CD4-positive, CD25-positive, alpha-beta regulatory T cell (primary cell): ENCODE results near the gene SDR42E2. TPM values are rescaled to one million over a fixed set of nuclear protein-coding genes. Genes with fewer than 3 reads are reported as not detected.
A peak's percentile ranks its signal among the peaks of the same experiment; 100 is the strongest.

ENCODE experiments used
- ATAC-seq, 2 donors: fragments of 150-1000 bp; cut with Tn5 transposase; one replicate each; pipeline ENCODE4 v1.10.0; 2021; ENCODE audit warnings: low read depth in 2 of 2, moderate number of reproducible peaks in 2 of 2, moderate library complexity in 1 of 2
- DNase-seq, 3 donors: peaks; one replicate each; pipeline versions ENCODE4 v3.0.0 to v3.0.0-alpha.2; 2012 to 2022; ENCODE audit warnings: mixed read lengths in 1 of 3
- H3K27ac ChIP-seq: one replicate; pipeline ENCODE4 v1.7.0; 2013; ENCODE audit warnings: mild to moderate bottlenecking, low read length; ENCODE audit not compliant: insufficient read depth, poor library complexity, severe bottlenecking
- H3K27me3 ChIP-seq: one replicate; pipeline ENCODE4 v1.7.0; 2013; ENCODE audit warnings: low read length; ENCODE audit not compliant: control insufficient read depth, insufficient read depth
- H3K36me3 ChIP-seq: one replicate; pipeline ENCODE4 v1.7.0; 2013; ENCODE audit warnings: mild to moderate bottlenecking, low read length, moderate library complexity; ENCODE audit not compliant: control insufficient read depth, insufficient read depth
- H3K4me1 ChIP-seq: 2 replicates; pipeline ENCODE4 v1.7.0; 2013; ENCODE audit warnings: mild to moderate bottlenecking, low read length; ENCODE audit not compliant: insufficient read depth, control insufficient read depth, poor library complexity, severe bottlenecking
- H3K4me3 ChIP-seq: one replicate; pipeline ENCODE4 v1.7.0; 2013; ENCODE audit warnings: low read depth, mild to moderate bottlenecking, low read length, moderate library complexity
- H3K9me3 ChIP-seq, 2 experiments: 1 replicate in 1 of 2; 2 replicates in 1 of 2; pipeline ENCODE4 v1.7.0; 2013; ENCODE audit warnings: low read length in 2 of 2, mild to moderate bottlenecking in 1 of 2, moderate library complexity in 1 of 2; ENCODE audit not compliant: control insufficient read depth in 2 of 2
- H3K27ac Mint-ChIP-seq, 3 donors: one replicate each; pipeline ENCODE4 v1.8.0; 2020 to 2022; ENCODE audit warnings: mild to moderate bottlenecking in 3 of 3, mixed read lengths in 3 of 3, moderate library complexity in 2 of 3
- H3K27me3 Mint-ChIP-seq: one replicate; pipeline ENCODE4 v1.8.0; 2022; ENCODE audit warnings: mild to moderate bottlenecking, mixed read lengths
- H3K36me3 Mint-ChIP-seq: one replicate; pipeline ENCODE4 v1.8.0; 2020; ENCODE audit warnings: mixed read lengths
- H3K4me1 Mint-ChIP-seq, 4 donors: one replicate each; pipeline ENCODE4 v1.8.0; 2020 to 2022; ENCODE audit warnings: mixed read lengths in 4 of 4, mild to moderate bottlenecking in 1 of 4
- H3K4me3 Mint-ChIP-seq, 4 donors: one replicate each; pipeline ENCODE4 v1.8.0; 2020 to 2022; ENCODE audit warnings: mild to moderate bottlenecking in 4 of 4, mixed read lengths in 4 of 4, moderate library complexity in 3 of 4
- H3K9me3 Mint-ChIP-seq, 7 donors: one replicate each; pipeline ENCODE4 v1.8.0; 2020 to 2022; ENCODE audit warnings: mixed read lengths in 7 of 7, mild to moderate bottlenecking in 3 of 7, moderate library complexity in 2 of 7
- polyA plus RNA-seq, 4 donors: library from polyadenylated mRNA; unstranded; fragments of 300-500 nt; fragmentation: Illumina TruSeq; gene quantifications; one replicate each; pipeline ENCODE4 v1.2.3, GENCODE V29; 2021
- total RNA-seq: library from RNA; stranded (reverse); gene quantifications from one replicate; pipeline ENCODE4 v1.2.3, GENCODE V29; 2022

SDR42E2 gene
- total and polyA plus RNA-seq, 5 donors from 2014 or later, result 0.60 to 3.5 (median 0.76) TPM

- no peak for ATAC-seq
- no peaks in the 10 kb centered on the region for H3K9me3 ChIP-seq
- Mint-ChIP-seq H3K9me3 (no peaks in the 10 kb centered on the region), H3K4me3 (no peak overlapping the region), H3K27ac (peak overlapping the region in 2 of 3 donors; percentile 43 to 77), H3K4me1 (peaks cover 0 to 8% (median under 1%) of the 10 kb centered on the region in 4 donors), H3K36me3 (peaks cover 12% of the 10 kb centered on the region), H3K27me3 (no peaks in the 10 kb centered on the region)
- peaks cover 11% of the 10 kb centered on the region for H3K36me3 ChIP-seq
- no peak for DNase-seq
- no peaks in the 10 kb centered on the region for H3K27me3 ChIP-seq
- H3K4me1 ChIP-seq, result no peaks in the 10 kb centered on the region
- no peak overlapping the region for H3K27ac ChIP-seq
- no peak overlapping the region for H3K4me3 ChIP-seq
Measured at GRCh38 chr16:22229889-22230288, 67.6 kb downstream of the SDR42E2 start.

- no peak overlapping the region for H3K4me3 ChIP-seq
- H3K4me3 Mint-ChIP-seq, result no peak overlapping the region
- ATAC-seq, result no peak
- no peaks in the 10 kb centered on the region for H3K9me3 ChIP-seq
- H3K27me3 ChIP-seq, result no peaks in the 10 kb centered on the region
- peaks cover 0 to 8% (median 2%) of the 10 kb centered on the region in 4 donors for H3K4me1 Mint-ChIP-seq
- H3K9me3 Mint-ChIP-seq, result no peaks in the 10 kb centered on the region
- H3K36me3 Mint-ChIP-seq, result peaks cover 8% of the 10 kb centered on the region
- no peak overlapping the region for H3K27ac ChIP-seq
- peak in 1 of 3 donors; percentile 54 for DNase-seq
- H3K27me3 Mint-ChIP-seq, result no peaks in the 10 kb centered on the region
- H3K36me3 ChIP-seq, result peaks cover 11% of the 10 kb centered on the region
- H3K4me1 ChIP-seq, result no peaks in the 10 kb centered on the region
- peak overlapping the region; percentile 15 to 72 (median 43) for H3K27ac Mint-ChIP-seq
Measured at GRCh38 chr16:22232277-22233036, 70.2 kb downstream of the SDR42E2 start.

DNA sequence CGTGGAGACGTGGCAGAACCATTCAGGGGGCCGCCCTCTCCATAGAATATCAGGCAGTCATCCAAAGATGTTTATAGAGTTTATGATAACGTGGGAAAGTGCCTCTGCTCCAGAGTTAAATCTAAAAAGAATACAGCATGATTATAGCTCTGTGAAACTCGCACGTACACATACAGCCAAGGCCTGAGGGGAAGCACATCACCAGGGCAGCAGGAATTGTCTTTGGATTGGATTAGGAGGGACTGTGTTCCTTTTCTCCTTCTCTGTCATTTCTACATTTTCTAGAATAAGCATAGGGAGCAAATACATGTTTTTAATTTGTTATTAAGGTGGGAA lies 70.7 kb downstream of the SDR42E2 start:
- H3K4me1 ChIP-seq, result no peaks in the 10 kb centered on the region
- Mint-ChIP-seq H3K27ac (peak overlapping the region in 1 of 3 donors; percentile 72), H3K4me1 (peaks cover 0 to 8% (median 3%) of the 10 kb centered on the region in 4 donors), H3K27me3 (no peaks in the 10 kb centered on the region), H3K36me3 (peaks cover 11% of the 10 kb centered on the region), H3K4me3 (no peak overlapping the region), H3K9me3 (no peaks in the 10 kb centered on the region)
- no peak overlapping the region for H3K27ac ChIP-seq
- ATAC-seq, result no peak
- H3K36me3 ChIP-seq, result peaks cover 8% of the 10 kb centered on the region
- no peaks in the 10 kb centered on the region for H3K27me3 ChIP-seq
- H3K4me3 ChIP-seq, result no peak overlapping the region
- no peak for DNase-seq
- H3K9me3 ChIP-seq, result no peaks in the 10 kb centered on the region

- peaks cover 23% of the 10 kb centered on the region for H3K4me1 ChIP-seq
- peaks cover 0 to 2% (median 0%) of the 10 kb centered on the region in 7 donors for H3K9me3 Mint-ChIP-seq
- H3K27ac ChIP-seq, result no peak overlapping the region
- no peaks in the 10 kb centered on the region for H3K27me3 Mint-ChIP-seq
- no peaks in the 10 kb centered on the region for H3K9me3 ChIP-seq
- ATAC-seq, result no peak
- H3K4me1 Mint-ChIP-seq, result peaks cover 7 to 32% (median 21%) of the 10 kb centered on the region in 4 donors
- DNase-seq, result no peak
- no peaks in the 10 kb centered on the region for H3K36me3 ChIP-seq
- peak overlapping the region in 1 of 3 donors; percentile 69 for H3K27ac Mint-ChIP-seq
- no peak overlapping the region for H3K4me3 Mint-ChIP-seq
- peaks cover 7% of the 10 kb centered on the region for H3K36me3 Mint-ChIP-seq
- no peaks in the 10 kb centered on the region for H3K27me3 ChIP-seq
- H3K4me3 ChIP-seq, result no peak overlapping the region
Measured at GRCh38 chr16:22235839-22236745, 73.8 kb downstream of the SDR42E2 start.

DNA sequence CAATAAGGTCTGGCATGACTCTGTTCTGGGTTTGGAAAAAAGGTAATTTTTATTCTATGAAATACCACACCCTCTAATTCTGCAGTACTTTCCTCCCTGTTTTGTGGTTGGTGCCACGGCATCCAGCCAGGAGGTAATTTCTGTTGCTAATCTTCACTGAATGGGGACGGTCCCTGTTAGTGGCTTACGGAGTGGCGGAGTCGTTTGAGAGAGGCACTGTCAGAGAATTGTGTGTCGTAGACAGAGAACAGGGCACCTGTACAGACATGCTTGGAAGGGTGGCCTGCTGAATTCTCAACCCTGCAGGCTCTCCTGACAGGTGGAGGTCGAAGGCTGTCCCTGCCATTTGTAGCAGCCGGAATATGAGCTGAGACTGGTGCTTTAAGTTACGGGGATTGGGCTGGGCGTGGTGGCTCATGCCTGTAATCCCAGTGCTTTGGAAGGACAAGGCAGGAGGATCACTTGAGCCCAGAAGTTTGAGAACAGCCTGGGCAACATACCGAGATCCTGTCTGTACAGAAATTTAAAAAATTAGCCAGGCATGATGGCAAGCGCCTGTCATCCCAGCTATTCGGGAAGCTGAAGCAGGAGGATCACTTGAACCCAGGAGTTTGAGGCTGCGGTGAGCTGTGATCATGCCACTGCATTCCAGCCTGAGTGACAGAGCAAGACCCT lies 77.0 kb downstream of the SDR42E2 start:
- ATAC-seq (no peak), DNase-seq (no peak)
- no peaks in the 10 kb centered on the region for H3K36me3 ChIP-seq
- no peaks in the 10 kb centered on the region for H3K27me3 ChIP-seq
- H3K9me3 ChIP-seq, result no peaks in the 10 kb centered on the region
- Mint-ChIP-seq H3K4me3 (peak overlapping the region in 2 of 4 donors; percentile 19 to 59), H3K4me1 (peaks cover 8 to 38% (median 26%) of the 10 kb centered on the region in 4 donors), H3K27me3 (no peaks in the 10 kb centered on the region), H3K36me3 (peaks cover 7% of the 10 kb centered on the region), H3K27ac (peak overlapping the region; percentile 90 to 95 (median 93)), H3K9me3 (peaks cover 0 to 2% (median 0%) of the 10 kb centered on the region in 7 donors)
- H3K4me1 ChIP-seq, result peaks cover 28% of the 10 kb centered on the region
- H3K4me3 ChIP-seq, result no peak overlapping the region
- peak overlapping the region; percentile 55 for H3K27ac ChIP-seq

GRCh38 chr16:22240023-22240710 lies 77.9 kb downstream of the SDR42E2 start:
- Histone ChIP-seq H3K27me3 (no peaks in the 10 kb centered on the region), H3K4me3 (peak overlapping the region; percentile 24), H3K4me1 (peaks cover 28% of the 10 kb centered on the region), H3K36me3 (peaks cover 2% of the 10 kb centered on the region), H3K27ac (peak overlapping the region; percentile 55), H3K9me3 (no peaks in the 10 kb centered on the region)
- peak overlapping the region in 2 of 3 donors; percentile 94 to 95 for H3K27ac Mint-ChIP-seq
- H3K4me3 Mint-ChIP-seq, result peak overlapping the region in 2 of 4 donors; percentile 10 to 27
- no peak for DNase-seq
- H3K9me3 Mint-ChIP-seq, result peaks cover 0 to 2% (median 0%) of the 10 kb centered on the region in 7 donors
- no peak for ATAC-seq
- H3K4me1 Mint-ChIP-seq, result peaks cover 8 to 38% (median 22%) of the 10 kb centered on the region in 4 donors
- H3K36me3 Mint-ChIP-seq, result peaks cover 7% of the 10 kb centered on the region
- no peaks in the 10 kb centered on the region for H3K27me3 Mint-ChIP-seq
